Measurements from ENCODE around the gene MAJIN. TPM values are rescaled to one million over a fixed set of nuclear protein-coding genes. Genes with fewer than 3 reads are reported as not detected.

MAJIN gene
- total and polyA plus RNA-seq, 2 experiments from 2014 or later = not detected

- H3K9ac ChIP-seq = no peak overlapping the region
- H3K4me2 ChIP-seq (ENCODE audit: unreplicated experiment) = no peak overlapping the region
- no peaks in the 10 kb centered on the region for H3K9me2 ChIP-seq (ENCODE audit: insufficient read depth)
- TF ChIP-seq EZH2 (IDR thresholded peaks at IDR 0.05; ENCODE audit: insufficient read depth, poor library complexity, severe bottlenecking) = no peak
- no peak for TF ChIP-seq EZH2phosphoT487 (IDR thresholded peaks at IDR 0.05; ENCODE audit: insufficient read depth, low read depth)
- no peak overlapping the region for H2AFZ ChIP-seq
- H3K4me1 ChIP-seq (ENCODE audit: insufficient read depth) = no peaks in the 10 kb centered on the region
- no peak overlapping the region for H3K27ac ChIP-seq
- H3K9me3 ChIP-seq (ENCODE audit: low read depth) = no peaks in the 10 kb centered on the region
- no peaks in the 10 kb centered on the region for H4K20me1 ChIP-seq (ENCODE audit: insufficient read depth)
- no peaks in the 10 kb centered on the region for H3K79me2 ChIP-seq (ENCODE audit: insufficient read depth)
- H3F3A ChIP-seq (ENCODE audit: insufficient read depth) = no peaks in the 10 kb centered on the region
- no peak overlapping the region for H3K4me3 ChIP-seq
- DNase-seq = no peak
- H3K27me3 ChIP-seq (replicated peaks; ENCODE audit: insufficient read depth) = peaks cover 4% of the 10 kb centered on the region; the same call in 1 of the 2 replicates
- WGBS, 2 experiments (ENCODE audit: low coverage in 1 of 2, low lambda C conversion rate in 2 of 2, missing lambda C conversion rate in 2 of 2) = 18 to 24% methylated on average over 2 of the region's 2 CpGs
- in situ Hi-C loops (cut with MboI) = no loop called here
- no peaks in the 10 kb centered on the region for H3K36me3 ChIP-seq (ENCODE audit: low read depth)
Measured at GRCh38 chr11:64976651-64977050, 4.7 kb upstream of the MAJIN start.

- H3K36me3 ChIP-seq (ENCODE audit: low read depth) = no peaks in the 10 kb centered on the region
- no peaks in the 10 kb centered on the region for H3K9me3 ChIP-seq (ENCODE audit: low read depth)
- TF ChIP-seq EZH2 (IDR thresholded peaks at IDR 0.05; ENCODE audit: insufficient read depth, poor library complexity, severe bottlenecking) (no peak), EZH2phosphoT487 (IDR thresholded peaks at IDR 0.05; ENCODE audit: insufficient read depth, low read depth) (no peak)
- 39 to 42% methylated on average over 5 of the region's 5 CpGs for WGBS, 2 experiments (ENCODE audit: low coverage in 1 of 2, low lambda C conversion rate in 2 of 2, missing lambda C conversion rate in 2 of 2)
- no peaks in the 10 kb centered on the region; the same call in 1 of the 2 replicates for H3K4me1 ChIP-seq (ENCODE audit: insufficient read depth)
- H4K20me1 ChIP-seq (ENCODE audit: insufficient read depth) = no peaks in the 10 kb centered on the region
- no peak overlapping the region for H3K27ac ChIP-seq
- no peaks in the 10 kb centered on the region for H3K9me2 ChIP-seq (ENCODE audit: insufficient read depth)
- no peak overlapping the region for H3K4me3 ChIP-seq
- in situ Hi-C loops (cut with MboI) = no loop called here
- no peaks in the 10 kb centered on the region for H3F3A ChIP-seq (ENCODE audit: insufficient read depth)
- no peaks in the 10 kb centered on the region for H3K79me2 ChIP-seq (ENCODE audit: insufficient read depth)
- H3K9ac ChIP-seq = no peak overlapping the region
- H3K27me3 ChIP-seq (replicated peaks; ENCODE audit: insufficient read depth) = no peaks in the 10 kb centered on the region; the same call in 1 of the 2 replicates
- H3K4me2 ChIP-seq (ENCODE audit: unreplicated experiment) = no peak overlapping the region
- no peak for DNase-seq
- H2AFZ ChIP-seq = no peak overlapping the region
Measured at GRCh38 chr11:64974124-64974523, 2.2 kb upstream of the MAJIN start.

GRCh38 chr11:64970731-64971151, 1.2 kb downstream of the MAJIN start:
- Histone ChIP-seq H3K9me2 (ENCODE audit: insufficient read depth) (no peaks in the 10 kb centered on the region), H3F3A (ENCODE audit: insufficient read depth) (no peaks in the 10 kb centered on the region), H2AFZ (no peak overlapping the region), H3K4me2 (ENCODE audit: unreplicated experiment) (no peak overlapping the region), H3K27ac (no peak overlapping the region), H3K4me3 (no peak overlapping the region), H4K20me1 (ENCODE audit: insufficient read depth) (no peaks in the 10 kb centered on the region), H3K79me2 (ENCODE audit: insufficient read depth) (no peaks in the 10 kb centered on the region), H3K9ac (no peak overlapping the region), H3K9me3 (ENCODE audit: low read depth) (no peaks in the 10 kb centered on the region), H3K27me3 (replicated peaks; ENCODE audit: insufficient read depth) (no peaks in the 10 kb centered on the region; the same call in 1 of the 2 replicates), H3K4me1 (ENCODE audit: insufficient read depth) (no peaks in the 10 kb centered on the region; the same call in 1 of the 2 replicates), H3K36me3 (ENCODE audit: low read depth) (no peaks in the 10 kb centered on the region)
- WGBS, 2 experiments (ENCODE audit: low coverage in 1 of 2, low lambda C conversion rate in 2 of 2, missing lambda C conversion rate in 2 of 2) = 82 to 86% methylated on average over 8 of the region's 8 CpGs
- in situ Hi-C loops (cut with MboI) = no loop called here
- no peak for TF ChIP-seq EZH2phosphoT487 (IDR thresholded peaks at IDR 0.05; ENCODE audit: insufficient read depth, low read depth)
- no peak for TF ChIP-seq EZH2 (IDR thresholded peaks at IDR 0.05; ENCODE audit: insufficient read depth, poor library complexity, severe bottlenecking)
- no peak for DNase-seq

- Histone ChIP-seq H3K4me3 (no peak overlapping the region), H3K27ac (no peak overlapping the region), H3F3A (ENCODE audit: insufficient read depth) (no peaks in the 10 kb centered on the region), H3K27me3 (replicated peaks; ENCODE audit: insufficient read depth) (no peaks in the 10 kb centered on the region; the same call in 1 of the 2 replicates), H3K4me1 (ENCODE audit: insufficient read depth) (no peaks in the 10 kb centered on the region; the same call in 1 of the 2 replicates), H3K9ac (no peak overlapping the region), H2AFZ (no peak overlapping the region; the same call in 1 of the 2 replicates), H3K4me2 (ENCODE audit: unreplicated experiment) (no peak overlapping the region), H3K79me2 (ENCODE audit: insufficient read depth) (no peaks in the 10 kb centered on the region), H3K36me3 (ENCODE audit: low read depth) (no peaks in the 10 kb centered on the region), H3K9me2 (ENCODE audit: insufficient read depth) (no peaks in the 10 kb centered on the region), H4K20me1 (ENCODE audit: insufficient read depth) (no peaks in the 10 kb centered on the region), H3K9me3 (ENCODE audit: low read depth) (no peaks in the 10 kb centered on the region)
- WGBS, 2 experiments (ENCODE audit: low coverage in 1 of 2, low lambda C conversion rate in 2 of 2, missing lambda C conversion rate in 2 of 2) = 26 to 27% methylated on average over 5 of the region's 5 CpGs
- TF ChIP-seq EZH2phosphoT487 (IDR thresholded peaks at IDR 0.05; ENCODE audit: insufficient read depth, low read depth) = no peak
- DNase-seq = peak; percentile 61
- in situ Hi-C loops (cut with MboI) = no loop called here
Measured at GRCh38 chr11:64969209-64969608, 2.7 kb downstream of the MAJIN start.

GRCh38 chr11:64967375-64967774, 4.5 kb downstream of the MAJIN start:
- Histone ChIP-seq H3K9me2 (ENCODE audit: insufficient read depth) (no peaks in the 10 kb centered on the region), H3K9me3 (ENCODE audit: low read depth) (no peaks in the 10 kb centered on the region), H3K27me3 (replicated peaks; ENCODE audit: insufficient read depth) (0 out of 2 replicates have a peak, but pooled peaks cover 7% of the 10 kb centered on the region), H3K36me3 (ENCODE audit: low read depth) (no peaks in the 10 kb centered on the region), H3K4me1 (ENCODE audit: insufficient read depth) (no peaks in the 10 kb centered on the region; the same call in 1 of the 2 replicates), H3K79me2 (ENCODE audit: insufficient read depth) (no peaks in the 10 kb centered on the region), H3K9ac (no peak overlapping the region), H3K4me3 (no peak overlapping the region), H4K20me1 (ENCODE audit: insufficient read depth) (no peaks in the 10 kb centered on the region), H3K4me2 (ENCODE audit: unreplicated experiment) (no peak overlapping the region), H2AFZ (no peak overlapping the region), H3F3A (ENCODE audit: insufficient read depth) (no peaks in the 10 kb centered on the region), H3K27ac (no peak overlapping the region)
- in situ Hi-C loops (cut with MboI) = no loop called here
- WGBS, 2 experiments (ENCODE audit: low coverage in 1 of 2, low lambda C conversion rate in 2 of 2, missing lambda C conversion rate in 2 of 2) = 86 to 100% methylated on average over 3 of the region's 3 CpGs
- DNase-seq = no peak
- TF ChIP-seq EZH2 (IDR thresholded peaks at IDR 0.05; ENCODE audit: insufficient read depth, poor library complexity, severe bottlenecking) (no peak), EZH2phosphoT487 (IDR thresholded peaks at IDR 0.05; ENCODE audit: insufficient read depth, low read depth) (no peak)
